Mucosa of descending colon (tissue), 3 donors: ENCODE data around the gene HACE1. TPM values are rescaled to one million over a fixed set of nuclear protein-coding genes. Genes with fewer than 3 reads are reported as not detected.
"Not testable (repeated sequence)": the region's sequence is repeated elsewhere in the genome, so short reads cannot be mapped to it uniquely, and the experiment has no call there.

ENCODE experiments used
- ATAC-seq: fragments of 200-7000 bp; cut with Tn5 transposase; one replicate; pipeline ENCODE4 v1.9.1; 2020; ENCODE audit warnings: mild to moderate bottlenecking, moderate library complexity
- DNase-seq, 3 donors: peaks; one replicate each; pipeline ENCODE4 v3.0.0-alpha.2; 2020
- H3K36me3 ChIP-seq: fragments of 200-600 bp; one replicate; pipeline ENCODE4 v1.8.0; 2021; ENCODE audit warnings: low read depth, mild to moderate bottlenecking
- H3K4me1 ChIP-seq: fragments of 200-600 bp; one replicate; pipeline ENCODE4 v1.8.0; 2021; ENCODE audit warnings: low read depth, mild to moderate bottlenecking
- H3K4me3 ChIP-seq: fragments of 200-600 bp; one replicate; pipeline ENCODE4 v1.8.0; 2021; ENCODE audit warnings: mild to moderate bottlenecking
- H3K9me3 ChIP-seq: fragments of 200-600 bp; one replicate; pipeline ENCODE4 v1.8.0; 2021; ENCODE audit warnings: mild to moderate bottlenecking
- intact Hi-C, 2 donors: fragments of 100-400 bp; cut with DNase I in 1 of 2; cut with micrococcal nuclease in 1 of 2; formaldehyde crosslinking; loops; one replicate each; pipeline versions ENCODE4 v1.11.0 to v1.11.1; 2022; cut with DNase I, micrococcal nuclease
- long read RNA-seq, 2 donors: library from polyadenylated mRNA; unstranded; transcript quantifications; one replicate each; pipeline ENCODE4 v2.0.0, GENCODE V29; 2019 to 2021
- total RNA-seq, 3 donors: library from RNA; stranded (reverse); fragmentation: NEBNext Ultra II Directional in 2 of 3; extraction: Animal tissue kit (Norgen Biotek cat#: 25700) in 2 of 3; gene quantifications; one replicate each; pipeline versions ENCODE4 v1.2.1 to v1.2.4, GENCODE V29; 2021 to 2023
- TF ChIP-seq, protein P1 (sequence below): fragments of 200-600 bp; IDR thresholded peaks from one replicate; pipeline ENCODE4 v1.8.0; 2022; ENCODE audit warnings: antibody characterized with exemption, mild to moderate bottlenecking
- donor health status: DM: no; HTN: no; CAD: no; lungs with moderate emphysema.
- donor health status: DM: no; HTN: no; CAD: no.
- donor health status: DM: no; HTN: yes; CAD: no.

The HACE1 gene
- 10 to 100 TPM in 1 of 3 donors, 1 to 10 TPM in 2; 4.2 to 13.8 (median 7.9) TPM for total RNA-seq
- long read RNA-seq, donor 1, full-length matches to known transcripts: 4 of 7 reads
- long read RNA-seq, donor 1, partial matches to known transcripts: 0 of 7 reads
- long read RNA-seq, donor 1, other reads (novel, unspliced or antisense): 3 of 7 reads
- long read RNA-seq, donor 2: 0 reads

GRCh38 chr6:104859225-104860146 is at the start of gene HACE1:
Gene HACE1 (minus strand): TSS chr6:104859919. CDS start chr6:104859642, 277 bp downstream.
- intact Hi-C loops: no loop called here
- DNase-seq (peak; percentile 91 to 92 (median 91)), ATAC-seq (peak; percentile 99)
- Histone ChIP-seq H3K36me3 (no peaks in the 10 kb centered on the region), H3K4me3 (peak within 1 kb of the TSS; percentile 76), H3K9me3 (no peaks in the 10 kb centered on the region), H3K4me1 (no peaks in the 10 kb centered on the region)
- TF ChIP-seq, protein P1, sequence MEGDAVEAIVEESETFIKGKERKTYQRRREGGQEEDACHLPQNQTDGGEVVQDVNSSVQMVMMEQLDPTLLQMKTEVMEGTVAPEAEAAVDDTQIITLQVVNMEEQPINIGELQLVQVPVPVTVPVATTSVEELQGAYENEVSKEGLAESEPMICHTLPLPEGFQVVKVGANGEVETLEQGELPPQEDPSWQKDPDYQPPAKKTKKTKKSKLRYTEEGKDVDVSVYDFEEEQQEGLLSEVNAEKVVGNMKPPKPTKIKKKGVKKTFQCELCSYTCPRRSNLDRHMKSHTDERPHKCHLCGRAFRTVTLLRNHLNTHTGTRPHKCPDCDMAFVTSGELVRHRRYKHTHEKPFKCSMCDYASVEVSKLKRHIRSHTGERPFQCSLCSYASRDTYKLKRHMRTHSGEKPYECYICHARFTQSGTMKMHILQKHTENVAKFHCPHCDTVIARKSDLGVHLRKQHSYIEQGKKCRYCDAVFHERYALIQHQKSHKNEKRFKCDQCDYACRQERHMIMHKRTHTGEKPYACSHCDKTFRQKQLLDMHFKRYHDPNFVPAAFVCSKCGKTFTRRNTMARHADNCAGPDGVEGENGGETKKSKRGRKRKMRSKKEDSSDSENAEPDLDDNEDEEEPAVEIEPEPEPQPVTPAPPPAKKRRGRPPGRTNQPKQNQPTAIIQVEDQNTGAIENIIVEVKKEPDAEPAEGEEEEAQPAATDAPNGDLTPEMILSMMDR: peak; percentile 19

DNA sequence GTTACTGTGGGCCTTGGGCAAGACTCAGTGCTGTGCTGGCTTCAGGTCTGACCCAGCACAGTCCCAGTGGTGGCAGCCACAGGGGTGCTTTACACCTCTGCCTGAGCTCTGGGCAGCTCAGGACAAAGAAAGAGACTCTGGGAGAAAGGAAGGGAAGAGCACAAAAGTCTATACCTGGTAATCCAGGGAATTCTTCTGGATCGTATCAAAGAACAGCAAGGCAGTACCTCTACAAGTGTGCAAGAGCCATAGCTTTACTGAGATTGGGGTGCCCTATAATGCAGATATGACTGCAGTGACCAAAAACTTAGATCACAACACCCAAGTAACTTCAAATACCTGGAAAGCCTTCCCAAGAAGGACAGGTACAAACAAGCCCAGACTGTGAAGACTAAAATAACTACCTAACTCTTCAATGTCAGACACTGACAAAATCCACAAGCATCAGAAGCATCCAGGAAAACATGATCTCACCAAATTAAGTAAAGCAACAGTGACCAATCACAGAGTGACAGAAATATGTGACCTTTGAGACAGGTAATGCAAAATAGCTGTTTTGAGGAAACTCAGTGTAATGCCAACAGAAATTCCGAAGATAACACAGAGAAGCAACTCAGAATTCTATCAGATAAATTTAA is 49.3 kb upstream of the HACE1 start:
- intact Hi-C loops: no loop called here
- Histone ChIP-seq H3K4me3 (no peak overlapping the region), H3K9me3 (peaks cover 2% of the 10 kb centered on the region), H3K4me1 (no peaks in the 10 kb centered on the region), H3K36me3 (no peaks in the 10 kb centered on the region)
- DNase-seq: no peak
- no peak for ATAC-seq
- TF ChIP-seq, protein P1: no peak

DNA sequence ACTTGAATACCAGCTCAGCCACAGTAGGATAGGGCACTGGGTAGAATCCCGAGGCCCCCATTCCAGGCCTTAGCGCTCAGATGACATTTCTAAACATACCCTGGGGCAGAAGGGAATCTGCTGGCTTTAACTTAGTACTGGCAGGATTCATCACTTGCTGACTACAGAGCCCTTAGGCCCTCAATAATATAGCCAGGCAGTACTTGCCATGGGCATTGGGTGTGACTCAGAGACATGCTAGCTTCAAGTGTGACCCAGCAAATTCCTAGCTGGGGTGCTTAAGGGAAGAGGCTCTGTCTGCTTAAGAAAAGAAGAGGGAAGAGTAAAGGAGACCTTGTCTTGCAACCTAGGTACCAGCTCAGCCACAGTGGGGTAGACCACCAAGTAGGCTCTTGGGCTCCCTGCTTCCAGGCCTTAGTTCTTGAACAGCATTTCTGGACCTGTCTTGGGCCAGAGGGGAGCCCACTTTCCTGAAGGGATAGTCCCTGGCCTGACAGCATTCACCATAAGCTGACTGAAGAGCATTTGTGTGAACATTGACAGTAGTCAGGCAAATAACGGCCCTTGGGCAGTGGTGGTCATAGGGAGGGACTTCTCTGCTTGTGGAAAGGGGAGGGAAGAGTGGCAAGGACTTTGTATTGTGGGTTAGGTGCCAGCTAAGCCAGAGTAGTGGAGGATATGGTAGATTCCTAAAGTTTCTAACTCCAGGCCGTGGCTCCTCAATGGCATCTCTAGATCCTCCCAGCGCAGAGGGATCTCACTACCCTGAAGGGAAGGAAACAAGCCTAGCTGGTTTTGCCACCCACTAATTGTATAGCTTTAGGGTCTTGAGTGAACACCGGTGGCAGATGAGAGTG is 48.5 kb upstream of the HACE1 start:
- Histone ChIP-seq H3K36me3 (no peaks in the 10 kb centered on the region), H3K9me3 (peaks cover 2% of the 10 kb centered on the region), H3K4me3 (no peak overlapping the region), H3K4me1 (no peaks in the 10 kb centered on the region)
- TF ChIP-seq, protein P1: no peak
- intact Hi-C loops: no loop called here
- ATAC-seq: no peak
- no peak for DNase-seq

DNA sequence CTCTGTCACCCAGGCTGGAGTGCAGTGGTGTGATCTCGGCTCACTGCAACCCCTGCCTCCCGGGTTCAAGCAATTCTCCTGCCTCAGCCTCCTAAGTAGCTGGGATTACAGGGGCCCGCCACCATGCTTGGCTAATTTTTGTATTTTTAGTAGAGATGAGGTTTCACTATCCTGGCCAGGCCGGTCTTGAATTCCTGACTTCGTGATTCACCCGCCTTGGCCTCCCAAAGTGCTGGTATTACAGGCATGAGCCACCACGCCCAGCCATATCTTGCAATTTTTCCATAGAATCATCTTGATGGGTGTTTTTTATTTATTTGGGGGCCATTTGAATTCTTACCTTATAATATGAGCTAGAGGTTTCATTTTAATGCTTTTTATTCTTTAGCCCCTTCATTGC is 39.2 kb upstream of the HACE1 start:
- ATAC-seq, intact Hi-C loops, H3K4me3 ChIP-seq, H3K9me3 ChIP-seq, H3K4me1 ChIP-seq, H3K36me3 ChIP-seq, DNase-seq: not testable (repeated sequence)

- TF ChIP-seq, protein P1: no peak
- Histone ChIP-seq H3K4me3 (no peak overlapping the region), H3K9me3 (no peaks in the 10 kb centered on the region), H3K36me3 (no peaks in the 10 kb centered on the region), H3K4me1 (no peaks in the 10 kb centered on the region)
- intact Hi-C loops: no loop called here
- DNase-seq: no peak
- no peak for ATAC-seq
Observed at GRCh38 chr6:104896914-104897313, 37.2 kb upstream of the HACE1 start.
